ENCODE measurements around the gene CEPT1. TPM values are rescaled to one million over a fixed set of nuclear protein-coding genes. Genes with fewer than 3 reads are reported as not detected.
A peak's percentile ranks its signal among the peaks of the same experiment; 100 is the strongest.

The CEPT1 gene
- total and polyA plus RNA-seq, 2 donors (not counting 1 experiment from before 2014, with no cell fraction given): 26.4 to 74.5 TPM

DNA sequence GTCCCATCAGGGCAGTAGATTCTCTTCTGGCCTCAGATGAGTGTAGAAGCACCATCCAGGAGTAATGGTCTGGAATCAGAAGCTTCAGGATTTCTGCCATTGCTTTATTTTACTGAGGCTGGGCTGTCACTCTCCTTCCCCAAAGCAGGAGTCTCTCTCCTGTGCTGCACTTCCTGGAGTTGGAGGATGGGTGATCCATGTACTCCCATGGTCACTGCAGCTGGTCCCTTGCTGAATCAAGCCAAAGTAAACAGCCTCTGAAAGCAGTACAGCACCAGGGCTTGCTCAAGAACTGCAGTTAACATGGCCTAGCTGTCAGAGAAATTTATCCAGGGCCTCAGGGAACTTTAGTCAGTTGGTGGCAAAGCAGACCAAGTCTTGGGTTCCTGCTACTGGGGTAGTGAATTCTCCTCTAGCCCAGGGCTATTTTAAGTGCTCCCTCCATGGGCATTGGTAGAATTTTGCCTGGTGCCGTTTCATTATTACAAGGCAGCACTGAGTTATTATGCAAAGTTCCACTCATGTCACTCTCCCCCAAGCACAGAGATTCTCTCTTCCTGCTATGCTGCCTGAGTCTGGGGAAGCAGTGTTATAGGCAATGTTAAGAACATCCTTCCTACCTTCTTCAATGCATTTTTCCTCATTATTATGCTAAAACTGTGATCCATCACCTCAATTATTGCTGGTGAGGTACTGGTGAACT is 29.7 kb upstream of the CEPT1 start:
- Histone ChIP-seq H3K9me3 (ENCODE audit: control insufficient read depth, insufficient read depth, low read depth, low read length) (no peaks in the 10 kb centered on the region), H3K27ac (ENCODE audit: insufficient read depth, low read length) (no peak overlapping the region), H3K36me3 (ENCODE audit: control insufficient read depth, insufficient read depth, low read length) (no peaks in the 10 kb centered on the region), H3K79me2 (ENCODE audit: control insufficient read depth, insufficient read depth, low read length) (no peaks in the 10 kb centered on the region), H3K4me1 (ENCODE audit: control insufficient read depth, extremely low read depth, insufficient read depth, low read length) (no peaks in the 10 kb centered on the region), H3K9ac (ENCODE audit: insufficient read depth, low read length) (no peak overlapping the region), H3K4me3 (replicated peaks in 1 of 4; ENCODE audit: control extremely low read depth in 1 of 4, insufficient read depth in 1 of 4, low read depth in 3 of 4, low read length in 4 of 4) (no peak overlapping the region), H3K4me2 (ENCODE audit: extremely low read depth, insufficient read depth, low read length) (no peak overlapping the region), H3K27me3 (ENCODE audit: control insufficient read depth, insufficient read depth, low read length) (no peaks in the 10 kb centered on the region), H4K20me1 (ENCODE audit: control insufficient read depth, extremely low read depth, insufficient read depth, low read length) (peaks cover 2% of the 10 kb centered on the region), H2AFZ (ENCODE audit: low read length) (no peak overlapping the region)
- no peak for TF ChIP-seq EZH2 (IDR thresholded peaks at IDR 0.05; ENCODE audit: low read length, missing control alignments)
- TF ChIP-seq, protein P1, sequence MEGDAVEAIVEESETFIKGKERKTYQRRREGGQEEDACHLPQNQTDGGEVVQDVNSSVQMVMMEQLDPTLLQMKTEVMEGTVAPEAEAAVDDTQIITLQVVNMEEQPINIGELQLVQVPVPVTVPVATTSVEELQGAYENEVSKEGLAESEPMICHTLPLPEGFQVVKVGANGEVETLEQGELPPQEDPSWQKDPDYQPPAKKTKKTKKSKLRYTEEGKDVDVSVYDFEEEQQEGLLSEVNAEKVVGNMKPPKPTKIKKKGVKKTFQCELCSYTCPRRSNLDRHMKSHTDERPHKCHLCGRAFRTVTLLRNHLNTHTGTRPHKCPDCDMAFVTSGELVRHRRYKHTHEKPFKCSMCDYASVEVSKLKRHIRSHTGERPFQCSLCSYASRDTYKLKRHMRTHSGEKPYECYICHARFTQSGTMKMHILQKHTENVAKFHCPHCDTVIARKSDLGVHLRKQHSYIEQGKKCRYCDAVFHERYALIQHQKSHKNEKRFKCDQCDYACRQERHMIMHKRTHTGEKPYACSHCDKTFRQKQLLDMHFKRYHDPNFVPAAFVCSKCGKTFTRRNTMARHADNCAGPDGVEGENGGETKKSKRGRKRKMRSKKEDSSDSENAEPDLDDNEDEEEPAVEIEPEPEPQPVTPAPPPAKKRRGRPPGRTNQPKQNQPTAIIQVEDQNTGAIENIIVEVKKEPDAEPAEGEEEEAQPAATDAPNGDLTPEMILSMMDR (conservative IDR thresholded peaks at IDR 0.05 in 1 of 2, IDR thresholded peaks at IDR 0.05 in 1 of 2; ENCODE audit: low read depth in 1 of 2, low read length in 2 of 2): no peak
- DNase-seq (ENCODE audit: low read depth in 2 of 2): peak in 1 of 2 donors; percentile 49

DNA sequence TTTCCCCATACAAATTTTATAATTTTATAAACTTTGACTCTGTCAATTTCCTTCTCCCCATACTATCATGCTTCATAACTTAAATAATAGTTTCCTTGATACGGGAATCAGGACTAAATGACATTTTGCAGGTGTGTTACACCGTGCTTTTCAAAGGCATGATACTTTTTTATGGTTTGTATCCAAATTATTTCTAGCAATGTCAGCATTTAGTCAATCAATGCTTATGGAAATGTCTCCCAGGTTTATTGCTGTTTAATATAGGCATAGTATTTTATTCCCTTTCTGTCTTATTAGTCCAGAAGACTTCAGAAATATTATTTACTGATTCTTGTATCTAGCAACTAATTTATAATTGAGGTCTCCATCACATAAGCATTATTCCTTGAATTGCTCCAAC is 23.5 kb upstream of the CEPT1 start:
- no peak overlapping the region for H3K9ac ChIP-seq (ENCODE audit: insufficient read depth, low read length)
- peaks cover 2% of the 10 kb centered on the region for H3K36me3 ChIP-seq (ENCODE audit: control insufficient read depth, insufficient read depth, low read length)
- no peaks in the 10 kb centered on the region for H3K9me3 ChIP-seq (ENCODE audit: control insufficient read depth, insufficient read depth, low read depth, low read length)
- H3K4me3 ChIP-seq (replicated peaks in 1 of 4; ENCODE audit: control extremely low read depth in 1 of 4, insufficient read depth in 1 of 4, low read depth in 3 of 4, low read length in 4 of 4): no peak overlapping the region
- H3K27me3 ChIP-seq (ENCODE audit: control insufficient read depth, insufficient read depth, low read length): no peaks in the 10 kb centered on the region
- H3K4me1 ChIP-seq (ENCODE audit: control insufficient read depth, extremely low read depth, insufficient read depth, low read length): no peaks in the 10 kb centered on the region
- no peak overlapping the region for H3K27ac ChIP-seq (ENCODE audit: insufficient read depth, low read length)
- H3K4me2 ChIP-seq (ENCODE audit: extremely low read depth, insufficient read depth, low read length): no peak overlapping the region
- TF ChIP-seq, protein P1 (conservative IDR thresholded peaks at IDR 0.05 in 1 of 2, IDR thresholded peaks at IDR 0.05 in 1 of 2; ENCODE audit: low read depth in 1 of 2, low read length in 2 of 2): no peak
- TF ChIP-seq EZH2 (IDR thresholded peaks at IDR 0.05; ENCODE audit: low read length, missing control alignments): no peak
- no peak for DNase-seq (ENCODE audit: low read depth in 2 of 2)
- H3K79me2 ChIP-seq (ENCODE audit: control insufficient read depth, insufficient read depth, low read length): no peaks in the 10 kb centered on the region
- H4K20me1 ChIP-seq (ENCODE audit: control insufficient read depth, extremely low read depth, insufficient read depth, low read length): peaks cover 2% of the 10 kb centered on the region
- H2AFZ ChIP-seq (ENCODE audit: low read length): no peak overlapping the region

DNA sequence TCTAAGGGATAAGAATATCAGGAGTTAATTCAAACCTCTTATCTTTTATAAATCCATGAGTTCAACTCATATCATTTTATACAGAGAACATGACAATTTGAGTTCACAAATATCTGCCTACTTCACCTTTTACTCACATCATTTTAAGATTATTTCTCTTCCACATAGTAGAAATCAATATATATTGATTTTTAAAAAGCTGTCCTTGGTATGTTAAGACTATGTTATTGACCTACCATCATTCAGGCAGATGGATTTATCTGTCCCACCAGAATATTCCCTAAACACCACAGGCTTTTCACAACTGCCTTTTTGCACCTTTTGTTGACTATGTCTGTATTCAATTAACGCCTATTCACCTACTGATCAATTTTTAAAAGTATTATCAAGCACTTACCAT is 13.7 kb upstream of the CEPT1 start:
- H3K9me3 ChIP-seq (ENCODE audit: control insufficient read depth, insufficient read depth, low read depth, low read length): no peaks in the 10 kb centered on the region
- H3K27me3 ChIP-seq (ENCODE audit: control insufficient read depth, insufficient read depth, low read length): no peaks in the 10 kb centered on the region
- TF ChIP-seq EZH2 (IDR thresholded peaks at IDR 0.05; ENCODE audit: low read length, missing control alignments): no peak
- TF ChIP-seq, protein P1 (conservative IDR thresholded peaks at IDR 0.05 in 1 of 2, IDR thresholded peaks at IDR 0.05 in 1 of 2; ENCODE audit: low read depth in 1 of 2, low read length in 2 of 2): no peak
- no peak overlapping the region for H3K4me2 ChIP-seq (ENCODE audit: extremely low read depth, insufficient read depth, low read length)
- no peaks in the 10 kb centered on the region for H3K4me1 ChIP-seq (ENCODE audit: control insufficient read depth, extremely low read depth, insufficient read depth, low read length)
- H3K36me3 ChIP-seq (ENCODE audit: control insufficient read depth, insufficient read depth, low read length): no peaks in the 10 kb centered on the region
- no peak overlapping the region for H2AFZ ChIP-seq (ENCODE audit: low read length)
- no peak overlapping the region for H3K4me3 ChIP-seq (replicated peaks in 1 of 4; ENCODE audit: control extremely low read depth in 1 of 4, insufficient read depth in 1 of 4, low read depth in 3 of 4, low read length in 4 of 4)
- H3K9ac ChIP-seq (ENCODE audit: insufficient read depth, low read length): no peak overlapping the region
- H3K27ac ChIP-seq (ENCODE audit: insufficient read depth, low read length): no peak overlapping the region
- DNase-seq (ENCODE audit: low read depth in 2 of 2): no peak
- H4K20me1 ChIP-seq (ENCODE audit: control insufficient read depth, extremely low read depth, insufficient read depth, low read length): no peaks in the 10 kb centered on the region
- H3K79me2 ChIP-seq (ENCODE audit: control insufficient read depth, insufficient read depth, low read length): no peaks in the 10 kb centered on the region

All from fibroblast of lung (primary cell).